ENCODE results near the gene TP53I13. TPM values are rescaled to one million over a fixed set of nuclear protein-coding genes. Genes with fewer than 3 reads are reported as not detected.

Gene TP53I13
- total and polyA plus RNA-seq, 10 of the 15 experiments (the other 5 are each of a cell fraction or from before 2014, with no cell fraction given) = 0.31 to 45.1 (median 19.5) TPM; not detected in 1

- TF ChIP-seq E4F1 (IDR thresholded peaks at IDR 0.05; ENCODE audit: borderline replicate concordance, partially characterized antibody) (no peak), NR2F1 (conservative IDR thresholded peaks at IDR 0.05) (peak; percentile 51; the same call in 1 of the 2 replicates), TCF12 (IDR thresholded peaks at IDR 0.05; ENCODE audit: low read depth, low read length) (0 out of 2 replicates have a peak, but pooled peaks have one; percentile 2)
These were observed at the start of gene TP53I13 (continued) for GRCh38 chr17:29568331-29569244.

DNA sequence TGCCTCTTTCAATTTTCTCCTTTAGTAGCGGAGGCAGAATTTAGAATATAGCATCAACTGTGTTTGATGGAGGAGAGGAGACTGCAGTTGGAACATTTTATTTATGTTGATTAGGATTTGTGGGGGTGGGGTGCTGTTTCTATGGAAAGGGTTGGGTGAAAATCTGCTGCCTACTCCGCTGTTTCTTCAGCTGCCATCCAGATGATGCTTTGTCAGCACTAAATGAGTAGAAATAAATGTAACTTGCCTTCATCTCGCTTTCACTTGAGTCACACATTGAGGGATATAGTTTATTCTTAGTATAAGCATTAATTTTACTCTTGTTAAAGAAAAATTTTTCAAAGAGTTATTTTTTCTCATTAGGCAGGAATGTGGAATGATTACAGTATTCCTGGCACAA lies 43.8 kb upstream of the TP53I13 start:
- ATAC-seq = no peak
- BruUV-seq (replicated peaks) = no TSS peak
- no peak for FAIRE-seq
- in situ Hi-C loops (cut with MboI) (no loop called here), intact Hi-C loops (cut with micrococcal nuclease; ENCODE audit: unreplicated experiment) (no loop called here)
- ChIA-PET POLR2A (interaction anchor here (0.6 kb wide), 1 partner anchor 9 kb away, joined by 3 read pairs; no protein-coding TSS in a partner anchor), SMC1A (ENCODE audit: uncharacterized antibody, unreplicated experiment) (interaction anchor here (1.1 to 2.2 kb wide), 2 partner anchors 9 to 155 kb away, joined by 3 to 10 read pairs; no protein-coding TSS in a partner anchor), RAD21 (ENCODE audit: unreplicated experiment) (no interaction called here), CTCF (interaction anchor here (0.6 to 3.3 kb wide), 6 partner anchors 9 to 559 kb away, joined by 3 to 16 read pairs (median 7); no protein-coding TSS in a partner anchor)
- 100% methylated on average over 3 of the region's 3 CpGs for WGBS (ENCODE audit: insufficient coverage, insufficient replicate concordance, low lambda C conversion rate, missing lambda C conversion rate)
- Histone ChIP-seq H3K4me3 (no peak overlapping the region), H3K9me3 (replicated peaks; ENCODE audit: control insufficient read depth, insufficient read depth, low read length) (no peaks in the 10 kb centered on the region), H3K9ac (ENCODE audit: control insufficient read depth, insufficient read depth, low read length) (no peak overlapping the region), H3K4me2 (ENCODE audit: control insufficient read depth, insufficient read depth) (no peak overlapping the region), H3K4me1 (ENCODE audit: control insufficient read depth, insufficient read depth, low read length) (no peaks in the 10 kb centered on the region), H3K27ac (ENCODE audit: control insufficient read depth, insufficient read depth) (no peak overlapping the region), H2AFZ (ENCODE audit: control insufficient read depth, low read depth, low read length) (no peak overlapping the region), H3K27me3 (replicated peaks in 1 of 2; ENCODE audit: control insufficient read depth in 2 of 2, insufficient read depth in 2 of 2, low read length in 1 of 2) (no peaks in the 10 kb centered on the region), H3K79me2 (ENCODE audit: control insufficient read depth, insufficient read depth, low read length) (no peaks in the 10 kb centered on the region), H4K20me1 (ENCODE audit: control insufficient read depth, insufficient read depth) (no peaks in the 10 kb centered on the region), H3K36me3 (ENCODE audit: control insufficient read depth in 2 of 2, insufficient read depth in 2 of 2, low read length in 1 of 2) (peaks cover 0 to 19% of the 10 kb centered on the region in 2 experiments)
- no peak for DNase-seq (ENCODE audit: low read depth, low spot score)
- TF ChIP-seq ZSCAN29 (IDR thresholded peaks at IDR 0.05) (no peak), SMARCA5 (IDR thresholded peaks at IDR 0.05) (no peak), TCF7 (IDR thresholded peaks at IDR 0.05; ENCODE audit: borderline replicate concordance) (no peak), WRNIP1 (IDR thresholded peaks at IDR 0.05; ENCODE audit: borderline replicate concordance, low read depth, low read length) (no peak), FOXK2 (IDR thresholded peaks at IDR 0.05) (no peak), JUNB (IDR thresholded peaks at IDR 0.05) (no peak), FOS (IDR thresholded peaks at IDR 0.05; ENCODE audit: borderline replicate concordance, extremely low read depth, insufficient read length) (no peak), REST (IDR thresholded peaks at IDR 0.05; ENCODE audit: low read depth, low read length) (no peak), ESRRA (IDR thresholded peaks at IDR 0.05; ENCODE audit: low read length) (no peak)
- TF ChIP-seq, protein P1, sequence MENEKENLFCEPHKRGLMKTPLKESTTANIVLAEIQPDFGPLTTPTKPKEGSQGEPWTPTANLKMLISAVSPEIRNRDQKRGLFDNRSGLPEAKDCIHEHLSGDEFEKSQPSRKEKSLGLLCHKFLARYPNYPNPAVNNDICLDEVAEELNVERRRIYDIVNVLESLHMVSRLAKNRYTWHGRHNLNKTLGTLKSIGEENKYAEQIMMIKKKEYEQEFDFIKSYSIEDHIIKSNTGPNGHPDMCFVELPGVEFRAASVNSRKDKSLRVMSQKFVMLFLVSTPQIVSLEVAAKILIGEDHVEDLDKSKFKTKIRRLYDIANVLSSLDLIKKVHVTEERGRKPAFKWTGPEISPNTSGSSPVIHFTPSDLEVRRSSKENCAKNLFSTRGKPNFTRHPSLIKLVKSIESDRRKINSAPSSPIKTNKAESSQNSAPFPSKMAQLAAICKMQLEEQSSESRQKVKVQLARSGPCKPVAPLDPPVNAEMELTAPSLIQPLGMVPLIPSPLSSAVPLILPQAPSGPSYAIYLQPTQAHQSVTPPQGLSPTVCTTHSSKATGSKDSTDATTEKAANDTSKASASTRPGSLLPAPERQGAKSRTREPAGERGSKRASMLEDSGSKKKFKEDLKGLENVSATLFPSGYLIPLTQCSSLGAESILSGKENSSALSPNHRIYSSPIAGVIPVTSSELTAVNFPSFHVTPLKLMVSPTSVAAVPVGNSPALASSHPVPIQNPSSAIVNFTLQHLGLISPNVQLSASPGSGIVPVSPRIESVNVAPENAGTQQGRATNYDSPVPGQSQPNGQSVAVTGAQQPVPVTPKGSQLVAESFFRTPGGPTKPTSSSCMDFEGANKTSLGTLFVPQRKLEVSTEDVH (IDR thresholded peaks at IDR 0.05; ENCODE audit: low read depth, partially characterized antibody) = no peak
